ENCODE data around the gene ROR1.
"Not testable (repeated sequence)": the region's sequence is repeated elsewhere in the genome, so short reads cannot be mapped to it uniquely, and the experiment has no call there.

ROR1 gene

DNA sequence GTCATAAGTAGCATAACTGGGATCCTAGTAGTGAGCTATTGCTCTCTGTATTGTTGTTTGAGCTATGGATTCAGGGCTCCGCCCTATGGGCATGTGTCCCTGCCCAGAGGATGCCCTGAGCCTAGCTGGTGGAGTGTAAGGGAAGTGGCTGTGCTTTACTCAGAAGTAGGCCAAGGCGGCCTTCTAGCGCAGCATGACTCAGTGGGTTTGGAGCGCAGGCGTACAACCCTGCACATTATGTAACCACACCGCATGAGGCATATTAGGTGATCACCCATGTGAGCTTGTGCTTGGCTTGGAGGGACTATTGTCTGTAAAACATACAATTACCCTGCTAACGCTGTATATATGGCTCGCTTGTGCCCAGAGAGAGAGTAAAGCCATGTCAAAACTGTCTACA is 418.5 kb downstream of the ROR1 start:
- DNase-seq: no peak

- no peak for DNase-seq
Observed at GRCh38 chr1:64194168-64195080, 420.6 kb downstream of the ROR1 start.

- peak; percentile 46 for DNase-seq
Observed at GRCh38 chr1:64195081-64195395, 421.2 kb downstream of the ROR1 start.

GRCh38 chr1:64196074-64196870 is 422.5 kb downstream of the ROR1 start:
- DNase-seq: no peak

DNA sequence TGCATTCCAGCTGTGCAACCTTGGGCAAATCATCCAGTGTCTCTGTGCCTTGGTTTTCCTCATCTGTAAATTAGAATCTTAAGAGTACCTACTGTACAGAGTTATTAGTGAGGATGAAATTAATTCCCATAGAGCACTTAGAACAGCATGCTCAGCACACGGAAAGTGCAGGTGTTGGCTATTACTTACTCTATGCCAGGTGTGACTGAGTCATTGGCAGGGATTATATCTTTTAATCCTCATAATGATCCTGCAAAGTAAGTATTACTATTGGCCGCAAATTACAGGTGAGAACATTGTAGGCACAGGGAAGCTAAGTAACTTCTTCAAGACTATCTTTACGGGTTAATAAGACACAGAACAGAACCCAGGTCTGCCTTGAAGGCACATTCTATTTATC is 423.3 kb downstream of the ROR1 start:
- DNase-seq: no peak

DNA sequence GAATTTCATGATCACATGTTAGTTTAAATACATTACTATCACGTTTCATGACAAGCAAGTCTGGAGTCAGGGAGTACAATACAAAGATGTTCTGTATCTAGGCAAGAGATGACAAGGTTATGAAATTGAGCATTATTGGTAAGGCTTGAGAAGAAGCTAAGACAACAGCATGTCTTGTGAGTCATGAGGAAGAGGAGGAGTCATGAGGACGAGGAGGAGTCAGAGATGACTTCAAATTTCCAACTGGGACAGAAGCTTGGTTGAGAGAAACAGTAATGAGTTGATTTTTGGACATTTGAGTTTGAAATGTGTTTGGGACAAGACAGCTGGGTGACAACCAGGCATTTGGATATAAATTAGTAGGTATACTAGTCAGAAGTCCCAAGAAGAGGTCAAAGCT is 425.3 kb downstream of the ROR1 start:
- DNase-seq: no peak

DNA sequence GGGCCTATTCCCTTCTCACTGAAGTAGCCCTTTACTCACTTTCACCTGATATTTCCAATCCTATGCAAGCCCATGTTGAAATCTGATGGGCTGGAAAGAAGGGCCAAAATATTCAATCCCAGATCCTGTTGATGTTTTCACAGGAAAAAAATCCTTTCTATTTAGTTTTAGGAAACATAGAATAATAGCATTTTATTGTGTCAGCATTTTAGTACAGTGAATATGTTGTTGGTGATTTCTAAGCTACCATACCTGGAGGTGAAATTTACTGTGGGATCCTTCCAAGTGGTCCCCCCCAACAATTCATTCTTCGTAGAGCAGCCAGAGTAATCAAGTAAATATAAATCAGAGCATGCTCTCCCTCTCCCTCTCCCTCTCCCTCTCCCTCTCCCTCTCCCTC is 426.2 kb downstream of the ROR1 start:
- DNase-seq: no peak

- DNase-seq: no peak
Observed at GRCh38 chr1:64203420-64203819, 429.6 kb downstream of the ROR1 start, which contains the start of gene UBE2U. Gene UBE2U, plus strand, starts transcription at chr1:64203623. Its CDS starts 428 bp downstream, at chr1:64204051.

GRCh38 chr1:64209221-64209620 is 435.4 kb downstream of the ROR1 start:
- no peak for DNase-seq

DNA sequence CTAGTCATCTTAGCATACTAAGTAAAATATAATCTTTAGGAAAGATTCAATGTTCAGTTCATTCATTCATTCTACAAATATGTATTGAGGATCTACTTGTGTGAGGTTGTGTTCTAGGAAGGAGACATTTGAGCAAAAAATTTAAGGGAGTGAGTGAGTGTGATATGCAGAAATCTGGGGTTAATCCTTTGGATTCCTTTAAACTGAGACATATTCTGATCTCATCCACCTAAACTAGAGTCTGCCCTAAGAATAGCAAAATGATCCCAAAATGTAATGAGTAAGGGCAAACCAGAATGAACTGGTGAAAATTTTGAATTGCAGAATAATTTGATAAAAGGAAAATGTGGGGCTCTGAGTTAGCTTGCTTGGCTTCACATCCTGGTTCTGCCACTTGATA is 438.2 kb downstream of the ROR1 start:
- peak; percentile 87 for DNase-seq

GRCh38 chr1:64215576-64215975 is 441.8 kb downstream of the ROR1 start:
- DNase-seq: no peak

GRCh38 chr1:64220241-64220640 is 446.4 kb downstream of the ROR1 start:
- DNase-seq: no peak

- DNase-seq: peak; percentile 93
Observed at GRCh38 chr1:64223329-64224151, 449.7 kb downstream of the ROR1 start.

GRCh38 chr1:64224236-64224635 is 450.4 kb downstream of the ROR1 start:
- not testable (repeated sequence) for DNase-seq

DNA sequence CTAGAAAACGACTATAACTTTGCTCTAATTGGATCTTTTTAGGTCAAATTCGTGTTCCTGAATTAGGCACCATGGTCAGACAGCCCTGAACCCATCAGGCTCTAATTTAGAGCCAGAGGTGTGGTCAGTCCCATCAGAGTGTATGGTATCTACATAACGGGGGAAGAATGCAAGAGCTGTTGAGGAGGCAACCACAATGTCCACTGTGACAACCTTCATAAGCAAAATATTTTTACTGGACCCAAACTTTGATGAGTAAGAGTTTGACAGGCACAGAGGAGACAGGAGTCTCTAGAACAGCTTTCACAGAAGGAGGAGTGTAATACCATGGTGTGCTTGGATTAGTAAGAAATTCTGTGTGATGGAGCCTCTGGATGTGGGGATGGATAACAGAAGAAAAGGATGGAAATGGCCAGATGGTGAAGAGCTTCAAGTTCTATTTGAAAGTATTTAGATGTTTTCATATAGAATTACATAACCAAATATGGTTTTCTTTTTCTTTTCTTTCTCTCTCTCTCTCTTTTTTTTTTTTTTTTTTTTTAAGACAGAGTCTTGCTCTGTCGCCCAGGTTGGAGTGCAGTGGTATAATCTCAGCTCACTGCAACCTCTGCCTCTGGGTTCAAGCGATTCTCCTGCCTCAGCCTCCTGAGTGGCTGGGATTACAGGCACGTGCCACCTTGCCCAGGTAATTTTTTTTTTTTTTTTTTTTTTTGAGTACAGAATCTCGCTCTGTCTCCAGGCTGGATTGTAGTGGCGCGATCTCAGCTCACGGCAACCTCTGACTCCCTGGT is 454.5 kb downstream of the ROR1 start:
- peak; percentile 93 for DNase-seq

GRCh38 chr1:64229307-64229706 is 455.5 kb downstream of the ROR1 start:
- no peak for DNase-seq
